H1 (cell line): ENCODE data around the gene SRRM2. TPM values are rescaled to one million over a fixed set of nuclear protein-coding genes. Genes with fewer than 3 reads are reported as not detected.

ENCODE experiments used
- BCL11A ChIP-seq, 2 experiments: IDR thresholded peaks; one replicate each; pipeline ENCODE4 v1.6.1; 2011; ENCODE audit warnings: low read depth in 2 of 2, low read length in 2 of 2, mild to moderate bottlenecking in 2 of 2
- EZH2 ChIP-seq: fragments of 200-600 bp; sonication (generic); IDR thresholded peaks from 2 replicates; pipeline ENCODE4 v1.7.1; 2012; ENCODE audit warnings: low read depth, mild to moderate bottlenecking, moderate library complexity, low read length, inconsistent platforms; ENCODE audit not compliant: severe bottlenecking
- GABPA ChIP-seq: IDR thresholded peaks from 2 replicates; pipeline ENCODE4 v1.6.1; 2011; ENCODE audit warnings: mild to moderate bottlenecking, low read length, moderate library complexity, borderline replicate concordance; ENCODE audit not compliant: insufficient read depth
- KDM1A ChIP-seq: fragments of 200-600, 300-600 bp; sonication (generic); IDR thresholded peaks from 2 replicates; pipeline ENCODE4 v1.7.1; 2016; ENCODE audit warnings: mild to moderate bottlenecking, low read length, borderline replicate concordance
- KDM4A ChIP-seq: IDR thresholded peaks from one replicate; pipeline ENCODE4 v1.7.1; 2012; ENCODE audit warnings: low read depth, mild to moderate bottlenecking, moderate library complexity, low read length, inconsistent platforms; ENCODE audit not compliant: severe bottlenecking
- TAF1 ChIP-seq: IDR thresholded peaks from 2 replicates; pipeline ENCODE4 v1.6.1; 2011; ENCODE audit warnings: mild to moderate bottlenecking, low read depth, low read length
- polyA plus RNA-seq, 7 experiments: library from polyadenylated mRNA; depleted of rRNA in 3 of 7; stranded (reverse) in 5 of 7; unstranded in 2 of 7; fragments of >200 nt in 5 of 7; fragments of 200-250 nt in 2 of 7; gene quantifications; 1 replicate in 5 of 7; 2 replicates in 1 of 7; 4 replicates in 1 of 7; pipeline versions ENCODE4 v1.2.1 to v1.2.3, GENCODE V29; 2011 to 2013; ENCODE audit warnings: missing spikeins in 2 of 7, mixed read lengths in 2 of 7
- total RNA-seq: library from RNA; stranded (reverse); fragmentation: NEBNext Ultra II Directional; extraction: Animal tissue kit (Norgen Biotek cat#: 25700); gene quantifications from 2 replicates; pipeline ENCODE4 v1.2.1, GENCODE V29; 2021
- TF ChIP-seq, protein P1 (sequence below): fragments of 300-600 bp; sonication (generic); IDR thresholded peaks from 2 replicates; pipeline ENCODE4 v1.7.1; 2012; ENCODE audit warnings: low read length, moderate library complexity, mild to moderate bottlenecking, inconsistent platforms; ENCODE audit not compliant: insufficient replicate concordance
- TF ChIP-seq, protein P2 (sequence below): IDR thresholded peaks from 2 replicates; pipeline ENCODE4 v1.6.1; 2012; ENCODE audit warnings: inconsistent platforms

Gene SRRM2
- total and polyA plus RNA-seq, 2 of the 8 experiments (the other 6 are each of a cell fraction or from before 2014, with no cell fraction given), result 300 to 579 TPM

DNA sequence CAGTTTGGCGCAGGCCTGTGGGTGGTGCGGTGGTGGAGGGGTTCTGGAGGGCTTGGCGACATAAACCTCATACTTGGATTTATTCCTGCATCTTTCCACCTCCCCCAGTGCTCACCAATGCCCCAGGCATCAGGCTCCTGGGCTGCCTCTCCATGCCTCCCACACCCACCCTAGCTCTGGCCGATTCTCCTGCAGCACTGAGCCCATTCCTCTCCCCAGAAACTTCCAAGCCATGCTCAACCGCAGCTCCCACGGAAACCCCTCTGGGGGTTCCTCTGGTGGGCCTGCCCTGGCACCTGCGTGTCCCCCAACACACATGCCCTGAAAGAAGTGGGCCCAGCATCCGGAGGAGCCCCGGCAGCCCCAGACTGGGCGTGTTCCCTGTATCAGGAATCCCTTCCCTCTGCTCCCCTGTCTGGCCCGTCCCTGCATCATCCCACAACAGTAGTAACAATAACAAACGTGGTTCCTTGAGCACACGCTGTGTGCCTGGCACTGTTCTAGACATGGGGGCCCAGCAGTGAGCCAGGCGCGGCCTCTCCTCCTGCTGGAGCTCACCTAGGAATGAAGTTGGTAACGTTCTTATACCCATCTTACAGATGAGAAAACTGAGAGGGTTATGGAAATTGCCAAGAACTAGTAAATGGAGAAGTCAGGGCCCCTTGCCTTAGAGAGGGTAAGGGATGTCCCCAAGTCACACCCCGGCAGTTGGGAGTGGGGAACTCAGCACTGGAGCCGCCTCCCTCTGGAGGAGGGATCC lies 66.9 kb downstream of the SRRM2 start (continued):
- TF ChIP-seq, protein P1, sequence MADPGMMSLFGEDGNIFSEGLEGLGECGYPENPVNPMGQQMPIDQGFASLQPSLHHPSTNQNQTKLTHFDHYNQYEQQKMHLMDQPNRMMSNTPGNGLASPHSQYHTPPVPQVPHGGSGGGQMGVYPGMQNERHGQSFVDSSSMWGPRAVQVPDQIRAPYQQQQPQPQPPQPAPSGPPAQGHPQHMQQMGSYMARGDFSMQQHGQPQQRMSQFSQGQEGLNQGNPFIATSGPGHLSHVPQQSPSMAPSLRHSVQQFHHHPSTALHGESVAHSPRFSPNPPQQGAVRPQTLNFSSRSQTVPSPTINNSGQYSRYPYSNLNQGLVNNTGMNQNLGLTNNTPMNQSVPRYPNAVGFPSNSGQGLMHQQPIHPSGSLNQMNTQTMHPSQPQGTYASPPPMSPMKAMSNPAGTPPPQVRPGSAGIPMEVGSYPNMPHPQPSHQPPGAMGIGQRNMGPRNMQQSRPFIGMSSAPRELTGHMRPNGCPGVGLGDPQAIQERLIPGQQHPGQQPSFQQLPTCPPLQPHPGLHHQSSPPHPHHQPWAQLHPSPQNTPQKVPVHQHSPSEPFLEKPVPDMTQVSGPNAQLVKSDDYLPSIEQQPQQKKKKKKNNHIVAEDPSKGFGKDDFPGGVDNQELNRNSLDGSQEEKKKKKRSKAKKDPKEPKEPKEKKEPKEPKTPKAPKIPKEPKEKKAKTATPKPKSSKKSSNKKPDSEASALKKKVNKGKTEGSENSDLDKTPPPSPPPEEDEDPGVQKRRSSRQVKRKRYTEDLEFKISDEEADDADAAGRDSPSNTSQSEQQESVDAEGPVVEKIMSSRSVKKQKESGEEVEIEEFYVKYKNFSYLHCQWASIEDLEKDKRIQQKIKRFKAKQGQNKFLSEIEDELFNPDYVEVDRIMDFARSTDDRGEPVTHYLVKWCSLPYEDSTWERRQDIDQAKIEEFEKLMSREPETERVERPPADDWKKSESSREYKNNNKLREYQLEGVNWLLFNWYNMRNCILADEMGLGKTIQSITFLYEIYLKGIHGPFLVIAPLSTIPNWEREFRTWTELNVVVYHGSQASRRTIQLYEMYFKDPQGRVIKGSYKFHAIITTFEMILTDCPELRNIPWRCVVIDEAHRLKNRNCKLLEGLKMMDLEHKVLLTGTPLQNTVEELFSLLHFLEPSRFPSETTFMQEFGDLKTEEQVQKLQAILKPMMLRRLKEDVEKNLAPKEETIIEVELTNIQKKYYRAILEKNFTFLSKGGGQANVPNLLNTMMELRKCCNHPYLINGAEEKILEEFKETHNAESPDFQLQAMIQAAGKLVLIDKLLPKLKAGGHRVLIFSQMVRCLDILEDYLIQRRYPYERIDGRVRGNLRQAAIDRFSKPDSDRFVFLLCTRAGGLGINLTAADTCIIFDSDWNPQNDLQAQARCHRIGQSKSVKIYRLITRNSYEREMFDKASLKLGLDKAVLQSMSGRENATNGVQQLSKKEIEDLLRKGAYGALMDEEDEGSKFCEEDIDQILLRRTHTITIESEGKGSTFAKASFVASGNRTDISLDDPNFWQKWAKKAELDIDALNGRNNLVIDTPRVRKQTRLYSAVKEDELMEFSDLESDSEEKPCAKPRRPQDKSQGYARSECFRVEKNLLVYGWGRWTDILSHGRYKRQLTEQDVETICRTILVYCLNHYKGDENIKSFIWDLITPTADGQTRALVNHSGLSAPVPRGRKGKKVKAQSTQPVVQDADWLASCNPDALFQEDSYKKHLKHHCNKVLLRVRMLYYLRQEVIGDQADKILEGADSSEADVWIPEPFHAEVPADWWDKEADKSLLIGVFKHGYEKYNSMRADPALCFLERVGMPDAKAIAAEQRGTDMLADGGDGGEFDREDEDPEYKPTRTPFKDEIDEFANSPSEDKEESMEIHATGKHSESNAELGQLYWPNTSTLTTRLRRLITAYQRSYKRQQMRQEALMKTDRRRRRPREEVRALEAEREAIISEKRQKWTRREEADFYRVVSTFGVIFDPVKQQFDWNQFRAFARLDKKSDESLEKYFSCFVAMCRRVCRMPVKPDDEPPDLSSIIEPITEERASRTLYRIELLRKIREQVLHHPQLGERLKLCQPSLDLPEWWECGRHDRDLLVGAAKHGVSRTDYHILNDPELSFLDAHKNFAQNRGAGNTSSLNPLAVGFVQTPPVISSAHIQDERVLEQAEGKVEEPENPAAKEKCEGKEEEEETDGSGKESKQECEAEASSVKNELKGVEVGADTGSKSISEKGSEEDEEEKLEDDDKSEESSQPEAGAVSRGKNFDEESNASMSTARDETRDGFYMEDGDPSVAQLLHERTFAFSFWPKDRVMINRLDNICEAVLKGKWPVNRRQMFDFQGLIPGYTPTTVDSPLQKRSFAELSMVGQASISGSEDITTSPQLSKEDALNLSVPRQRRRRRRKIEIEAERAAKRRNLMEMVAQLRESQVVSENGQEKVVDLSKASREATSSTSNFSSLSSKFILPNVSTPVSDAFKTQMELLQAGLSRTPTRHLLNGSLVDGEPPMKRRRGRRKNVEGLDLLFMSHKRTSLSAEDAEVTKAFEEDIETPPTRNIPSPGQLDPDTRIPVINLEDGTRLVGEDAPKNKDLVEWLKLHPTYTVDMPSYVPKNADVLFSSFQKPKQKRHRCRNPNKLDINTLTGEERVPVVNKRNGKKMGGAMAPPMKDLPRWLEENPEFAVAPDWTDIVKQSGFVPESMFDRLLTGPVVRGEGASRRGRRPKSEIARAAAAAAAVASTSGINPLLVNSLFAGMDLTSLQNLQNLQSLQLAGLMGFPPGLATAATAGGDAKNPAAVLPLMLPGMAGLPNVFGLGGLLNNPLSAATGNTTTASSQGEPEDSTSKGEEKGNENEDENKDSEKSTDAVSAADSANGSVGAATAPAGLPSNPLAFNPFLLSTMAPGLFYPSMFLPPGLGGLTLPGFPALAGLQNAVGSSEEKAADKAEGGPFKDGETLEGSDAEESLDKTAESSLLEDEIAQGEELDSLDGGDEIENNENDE, result no peak
- TF ChIP-seq BCL11A (IDR thresholded peaks at IDR 0.05; ENCODE audit: low read depth in 2 of 2, low read length in 2 of 2) (no peak), EZH2 (no peak), KDM1A (0 out of 2 replicates have a peak, but pooled peaks have one; percentile 17), GABPA (no peak), TAF1 (no peak), KDM4A (no peak)
- TF ChIP-seq, protein P2, sequence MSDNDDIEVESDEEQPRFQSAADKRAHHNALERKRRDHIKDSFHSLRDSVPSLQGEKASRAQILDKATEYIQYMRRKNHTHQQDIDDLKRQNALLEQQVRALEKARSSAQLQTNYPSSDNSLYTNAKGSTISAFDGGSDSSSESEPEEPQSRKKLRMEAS, result no peak
- TF ChIP-seq, all 59 proteins: peak for 1
